NK-92 treated with Interleukin-12 subunit alpha and Interleukin-12 subunit beta, amount 100 ng/mL, for 24 hours (cell line): Measurements from ENCODE around the gene IL1RL2.

Experiments
- DNase-seq: peaks from one replicate; lab custom pipeline; 2025; lab: John Stamatoyannopoulos, UW

IL1RL2 gene

GRCh38 chr2:102238778-102239177 is 52.0 kb downstream of the IL1RL2 start:
- no peak for DNase-seq

GRCh38 chr2:102239344-102239743 is 52.5 kb downstream of the IL1RL2 start:
- DNase-seq = no peak

DNA sequence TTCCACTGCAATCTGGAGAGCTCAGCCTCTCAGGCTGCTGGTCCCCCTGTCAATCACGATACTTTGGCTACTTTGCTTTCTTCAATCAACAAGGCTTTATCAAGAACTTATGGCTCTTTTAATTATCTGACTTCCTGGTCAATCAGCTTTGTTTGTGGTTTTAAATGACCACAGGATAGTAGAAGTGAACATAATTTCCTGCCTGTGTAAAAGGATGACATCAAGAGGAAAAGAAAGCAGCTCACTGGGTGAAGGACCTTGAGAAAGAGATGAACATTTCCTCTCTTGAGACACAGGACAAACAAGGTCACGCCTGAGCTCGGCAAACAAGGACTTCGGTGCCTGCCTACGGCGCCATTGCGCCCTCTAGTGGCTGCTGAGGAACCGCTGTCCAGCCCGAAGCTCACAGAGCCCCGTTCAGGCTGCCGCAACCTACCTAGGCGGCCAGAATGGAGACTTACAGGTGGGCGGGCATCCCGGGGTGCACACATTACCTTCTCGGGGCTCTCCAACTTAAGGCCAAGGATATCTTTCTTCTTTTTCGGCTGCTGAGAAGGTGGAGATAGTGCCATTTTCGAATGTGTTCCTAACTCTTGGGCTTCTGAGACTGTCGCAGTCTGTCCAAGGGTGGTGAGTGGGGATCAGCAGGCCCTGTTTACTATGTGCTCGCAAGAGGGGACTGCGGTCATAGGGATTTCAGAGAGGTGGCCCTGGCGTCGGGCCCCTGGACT is 54.0 kb downstream of the IL1RL2 start:
- peak; percentile 86 for DNase-seq

DNA sequence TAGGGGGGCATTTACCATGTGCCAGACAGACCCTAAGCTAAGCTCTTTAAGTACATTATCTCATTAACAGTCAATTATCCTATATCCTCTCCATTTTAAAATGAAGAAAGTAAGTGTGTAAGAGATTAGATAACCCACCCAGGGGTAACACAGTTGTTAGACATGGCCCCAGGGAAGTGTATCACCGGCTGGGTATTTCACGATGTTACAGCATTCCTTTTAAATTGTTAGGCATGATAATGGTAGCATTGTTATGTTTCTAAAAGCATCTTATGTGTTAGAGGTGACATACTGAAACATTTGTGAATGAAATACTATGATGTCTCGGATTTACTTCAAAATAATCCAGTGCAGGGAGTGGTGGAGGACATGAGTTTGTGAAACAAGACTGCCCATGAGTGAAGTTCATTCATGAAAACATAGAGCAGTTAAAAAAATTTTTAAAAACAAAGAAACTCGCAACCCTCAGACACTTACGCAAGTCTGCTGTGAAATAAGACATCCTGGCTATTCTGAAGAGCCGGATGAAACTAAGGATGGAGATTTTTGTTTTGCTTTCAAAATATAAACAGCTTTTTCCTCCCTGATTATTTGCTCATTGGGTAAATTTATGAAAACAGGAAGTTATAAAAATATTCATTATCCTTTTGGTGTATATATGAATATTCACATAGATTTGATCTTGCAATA is 54.9 kb downstream of the IL1RL2 start:
- no peak for DNase-seq

DNA sequence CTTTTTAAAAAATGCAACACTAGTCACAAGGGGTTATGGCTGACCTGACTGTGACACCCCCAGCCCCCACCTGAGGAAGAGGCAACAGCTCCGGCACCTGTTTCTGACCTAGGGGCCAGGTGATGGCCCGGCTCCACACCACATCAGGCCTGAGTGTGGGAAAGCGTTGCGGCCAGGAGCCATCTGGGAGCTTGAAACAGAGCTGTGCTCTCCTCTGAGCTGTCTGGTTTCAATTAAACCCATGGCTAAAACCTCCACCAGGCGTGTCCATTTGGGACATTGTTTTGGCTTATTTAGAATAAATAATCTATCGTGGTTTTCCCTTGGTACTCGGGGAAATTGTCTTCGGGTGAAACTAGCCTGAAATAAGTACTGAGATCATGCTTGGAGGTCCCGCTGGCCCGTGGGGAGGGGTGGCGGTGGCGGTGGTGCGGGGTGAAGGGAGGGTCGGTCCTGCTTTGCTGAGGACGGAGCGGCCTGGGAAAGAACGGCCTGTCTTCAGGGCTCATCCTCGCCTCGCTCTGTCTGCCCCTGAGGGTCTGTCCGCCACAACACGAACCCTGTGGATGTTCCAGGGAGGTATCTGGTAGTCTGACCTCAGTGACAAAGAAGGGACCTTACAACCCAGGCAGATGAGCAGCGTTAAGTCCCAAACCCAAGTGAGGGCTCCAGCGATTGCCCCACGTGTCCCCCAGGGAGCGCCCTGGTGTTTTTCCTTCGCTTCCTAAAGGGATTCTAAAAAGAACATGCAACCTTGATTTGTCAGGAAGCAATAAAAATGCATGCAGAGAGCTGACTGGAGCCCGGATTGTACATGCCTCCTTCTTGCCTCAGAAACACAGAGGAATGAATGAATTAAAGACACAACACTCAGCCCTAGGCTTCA is 58.7 kb downstream of the IL1RL2 start:
- DNase-seq = no peak

DNA sequence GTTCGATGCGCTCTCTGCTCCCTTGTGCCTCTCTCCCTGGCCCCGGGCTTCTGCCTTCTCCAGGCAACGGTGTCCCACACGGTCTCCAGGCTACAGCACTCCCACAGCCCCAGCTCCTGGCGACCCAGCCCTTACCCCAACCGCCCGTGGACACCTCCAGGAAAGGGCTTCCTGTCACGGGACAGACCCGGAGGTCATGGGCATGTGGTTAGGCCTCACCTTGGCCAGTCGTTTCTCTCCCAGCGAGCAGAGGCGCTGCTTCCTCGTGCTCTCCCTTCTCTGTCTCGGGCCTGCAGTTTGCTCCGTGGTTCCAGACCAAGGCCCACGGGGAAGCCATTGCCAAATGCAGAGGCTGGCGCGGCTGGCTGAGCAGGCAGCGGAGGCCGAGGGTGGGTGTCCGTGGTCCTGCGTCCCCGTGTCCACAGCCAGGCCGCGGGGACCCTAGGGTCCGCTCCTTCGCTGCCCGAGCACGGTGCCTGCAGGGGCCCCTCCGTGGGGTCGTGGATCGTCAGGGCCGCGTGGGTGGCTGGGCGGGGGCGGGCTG is 63.5 kb downstream of the IL1RL2 start:
- DNase-seq = no peak

GRCh38 chr2:102251042-102251848 is 64.4 kb downstream of the IL1RL2 start:
- DNase-seq = no peak

GRCh38 chr2:102251849-102252203 is 65.0 kb downstream of the IL1RL2 start:
- no peak for DNase-seq

GRCh38 chr2:102252236-102252635 is 65.4 kb downstream of the IL1RL2 start:
- DNase-seq = no peak

DNA sequence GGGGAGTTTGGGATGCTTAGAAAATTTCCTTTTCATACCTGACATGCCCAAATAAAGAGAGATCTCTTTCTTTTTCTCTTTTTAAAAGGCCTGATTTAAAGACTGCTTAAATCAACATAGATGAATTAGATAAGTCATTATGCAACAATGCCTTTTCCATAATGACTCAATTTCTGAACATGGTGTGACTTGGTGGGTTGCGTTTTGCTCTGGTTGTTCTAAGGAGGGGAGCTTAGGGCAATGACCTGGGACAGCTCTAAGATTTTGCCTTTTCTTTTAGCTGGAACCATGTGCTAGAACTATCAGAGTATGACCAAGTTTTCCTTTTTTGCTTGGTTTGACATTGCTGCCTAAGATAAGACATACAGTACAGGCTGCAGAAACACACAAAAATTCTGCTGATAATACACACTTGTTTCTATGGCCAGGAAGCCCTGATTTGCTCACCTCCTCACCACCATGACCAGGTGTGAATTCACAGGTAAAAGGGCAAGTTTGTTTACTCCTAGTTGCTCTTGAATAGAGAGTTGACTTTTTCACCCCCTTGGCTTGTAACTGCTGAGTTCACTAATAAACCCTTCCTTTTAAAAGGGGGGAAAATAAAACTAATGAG is 66.4 kb downstream of the IL1RL2 start:
- DNase-seq = peak; percentile 36

GRCh38 chr2:102253753-102254150 is 66.9 kb downstream of the IL1RL2 start:
- no peak for DNase-seq

GRCh38 chr2:102256276-102256675 is 69.5 kb downstream of the IL1RL2 start:
- no peak for DNase-seq

DNA sequence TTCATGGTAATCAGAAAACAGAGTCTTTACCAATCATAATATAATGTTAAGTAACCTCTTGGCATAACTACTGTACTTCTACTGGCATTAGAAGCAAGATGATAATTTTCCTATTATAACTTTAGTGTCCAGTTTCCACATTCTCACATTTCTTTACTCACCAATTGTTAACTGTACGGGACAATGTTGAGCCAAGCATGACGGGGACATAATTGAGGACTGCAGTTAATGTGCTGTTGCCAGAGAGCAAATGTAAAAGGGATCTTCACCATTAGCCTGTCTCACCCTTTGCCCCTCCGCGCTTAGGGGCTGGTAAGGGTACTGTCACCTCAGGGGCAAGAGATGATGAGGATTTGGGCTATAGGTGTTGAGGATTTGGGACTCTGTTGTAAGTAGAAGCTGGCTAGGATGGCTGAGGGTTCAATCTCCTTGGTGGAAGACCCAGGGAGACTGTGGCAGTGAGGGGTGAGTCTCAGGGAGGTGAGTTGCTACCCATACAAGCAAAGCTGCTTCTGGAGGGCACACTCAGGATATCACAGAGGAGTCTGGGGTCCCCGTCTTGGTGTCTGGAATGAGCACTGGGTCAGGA is 70.1 kb downstream of the IL1RL2 start:
- no peak for DNase-seq

DNA sequence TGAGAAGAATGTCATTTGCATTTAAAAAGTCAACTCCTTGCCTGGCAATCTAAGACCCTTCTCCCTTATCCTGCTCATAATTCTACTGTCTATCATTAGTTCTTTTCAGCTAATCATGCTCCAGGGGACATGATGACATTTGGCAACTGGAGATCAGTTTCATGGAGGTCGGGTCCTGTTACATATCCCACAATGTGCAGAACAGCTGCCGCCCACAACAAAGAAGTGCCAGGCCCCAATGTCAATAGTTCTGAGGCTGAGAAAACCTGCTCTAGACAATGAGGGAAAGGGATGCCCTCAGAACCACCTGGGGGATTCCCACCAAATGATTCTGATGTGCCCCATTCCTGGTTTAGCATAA is 71.2 kb downstream of the IL1RL2 start:
- no peak for DNase-seq

DNA sequence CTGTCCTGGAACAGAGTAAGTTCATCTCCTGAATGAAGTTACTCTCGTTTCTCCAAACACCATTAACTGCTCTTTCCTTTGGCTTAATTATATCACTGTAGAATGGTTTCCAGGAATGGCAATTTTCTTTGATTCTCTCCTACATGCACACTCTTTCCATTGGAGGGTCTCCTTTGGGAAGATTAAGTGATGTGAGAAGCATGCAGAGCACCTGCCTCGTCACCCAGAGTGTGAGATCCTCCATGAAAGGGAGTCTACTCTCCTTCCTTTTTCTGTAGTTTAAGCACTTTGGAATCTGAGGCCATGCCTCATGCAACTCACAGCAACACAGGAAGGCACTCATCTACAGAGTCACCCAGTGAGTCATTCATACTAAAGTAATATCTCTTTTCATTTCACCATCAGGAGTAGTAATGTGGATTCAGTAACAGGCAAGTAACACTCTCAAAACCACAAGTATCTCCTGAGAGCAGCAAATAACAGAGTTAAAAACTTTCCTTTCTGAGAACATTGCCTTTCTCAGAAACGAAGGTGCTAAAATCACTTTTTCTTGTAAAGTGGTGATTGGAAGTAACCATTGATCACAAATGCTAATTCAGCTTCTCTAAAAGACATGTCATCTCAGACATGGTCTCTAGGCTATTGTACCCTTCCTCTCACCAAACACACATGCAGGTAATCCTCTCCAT is 71.7 kb downstream of the IL1RL2 start:
- DNase-seq = peak; percentile 42

DNA sequence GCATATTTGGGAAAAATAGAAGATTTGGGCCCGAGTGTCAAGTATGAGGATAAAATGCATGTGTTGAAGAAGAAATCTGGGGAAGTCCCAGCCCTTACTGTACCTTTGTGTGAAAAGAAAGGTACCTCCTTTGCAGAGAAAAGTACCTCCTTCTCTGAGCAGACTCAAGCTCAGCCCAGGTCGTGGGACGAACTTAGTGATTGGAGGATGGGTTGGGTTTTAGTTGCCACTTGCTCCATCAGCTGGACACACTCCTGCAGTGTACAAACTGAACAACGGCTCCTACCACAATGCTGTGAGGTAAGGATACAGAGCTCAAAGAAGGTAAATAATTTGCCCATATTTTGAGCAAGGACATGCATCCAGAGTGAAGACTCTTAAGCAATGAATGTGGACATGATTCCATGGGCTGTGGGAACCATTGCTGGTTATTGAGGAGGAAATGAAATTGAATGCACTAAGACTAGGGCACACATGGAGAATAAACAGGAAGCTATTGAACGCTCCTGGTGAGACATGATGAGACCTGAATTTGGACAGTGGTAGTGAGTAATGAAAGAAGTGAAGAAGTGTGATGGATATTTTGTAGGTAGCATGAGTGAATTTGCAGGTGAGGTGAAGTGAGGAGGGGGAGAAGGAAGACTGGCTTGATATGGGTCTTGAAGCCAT is 74.8 kb downstream of the IL1RL2 start:
- no peak for DNase-seq

DNA sequence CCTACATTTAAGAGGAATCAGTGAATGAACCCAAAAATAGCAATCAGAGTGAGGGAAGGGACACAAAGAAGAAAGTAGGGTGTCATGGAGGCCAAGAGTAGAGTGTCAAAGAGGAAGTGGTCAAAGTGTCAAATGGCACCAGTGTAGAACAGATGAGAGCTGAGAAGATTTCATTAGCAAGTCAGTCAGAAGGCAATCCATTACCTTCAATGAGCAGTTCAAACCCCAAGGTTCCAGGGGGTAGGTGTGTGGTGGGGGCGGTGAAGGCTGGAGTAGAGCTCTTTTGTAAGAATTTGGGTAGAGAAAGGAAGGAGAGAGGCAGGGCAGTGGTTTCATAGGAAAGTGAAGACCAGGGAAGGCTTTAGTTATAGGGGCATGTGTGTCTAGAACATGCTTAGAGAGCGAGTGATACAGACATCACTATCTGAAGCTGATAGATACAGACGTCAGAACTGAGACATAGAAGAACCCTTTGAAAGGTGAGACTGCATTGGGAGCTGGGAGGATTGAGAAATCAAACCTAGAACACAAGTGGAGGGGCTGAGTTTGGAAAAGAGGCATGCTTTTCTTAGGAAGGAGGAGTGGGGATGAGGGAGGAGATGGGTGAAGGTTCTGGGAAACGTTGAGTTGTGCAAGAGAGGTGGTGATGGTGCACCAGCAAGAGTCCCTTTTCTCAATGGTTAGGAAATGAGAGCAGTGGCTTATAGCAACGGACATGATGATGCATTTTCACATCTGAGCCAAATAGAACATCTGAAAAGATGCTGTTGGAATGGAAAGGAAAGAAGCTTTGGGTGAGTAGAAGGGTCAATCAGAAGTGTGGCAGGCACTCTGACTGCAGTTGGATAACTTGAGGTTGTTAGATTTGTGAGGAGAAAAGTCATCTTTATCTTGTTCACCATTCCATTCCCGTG is 75.7 kb downstream of the IL1RL2 start:
- DNase-seq = peak; percentile 25

DNA sequence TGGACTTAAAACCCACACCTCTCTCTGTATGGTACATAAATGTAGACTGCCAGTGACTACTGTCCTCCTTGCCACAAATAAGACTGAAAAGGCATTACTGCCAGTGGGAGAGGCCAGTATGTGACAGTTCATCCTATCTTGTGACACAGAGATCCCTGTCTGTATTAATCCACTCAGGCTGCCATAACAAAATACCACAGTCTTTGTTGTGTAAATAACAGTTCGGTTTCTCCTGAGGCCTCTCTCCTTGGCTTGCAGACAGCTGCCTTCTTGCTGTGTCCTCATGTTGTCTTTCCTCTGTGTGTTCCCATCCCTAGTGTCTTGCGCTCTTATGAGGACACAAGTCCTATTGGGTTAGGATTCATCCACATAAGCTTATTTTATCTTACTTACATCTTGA is 78.1 kb downstream of the IL1RL2 start:
- DNase-seq = no peak

- no peak for DNase-seq
These were observed 79.4 kb downstream of the IL1RL2 start for GRCh38 chr2:102266204-102266603.
